Hepatocyte (in vitro differentiated cells): ENCODE results near the gene ARHGAP25.

ENCODE experiments used
- EZH2 ChIP-seq: fragments of 200-600 bp; sonication (generic); IDR thresholded peaks from 2 replicates; pipeline ENCODE4 v1.6.1; 2016; ENCODE audit warnings: antibody characterized with exemption, mild to moderate bottlenecking, borderline replicate concordance
- EZH2phosphoT487 ChIP-seq: fragments of 200-600 bp; sonication (generic); IDR thresholded peaks from one replicate; pipeline ENCODE4 v1.6.1; 2018; ENCODE audit warnings: antibody characterized with exemption, mild to moderate bottlenecking, low read depth, moderate library complexity; ENCODE audit not compliant: unreplicated experiment, severe bottlenecking
- TF ChIP-seq, protein P1 (sequence below): fragments of 200-600 bp; sonication (generic); IDR thresholded peaks from 2 replicates; pipeline ENCODE4 v1.5.1; 2016; ENCODE audit warnings: antibody characterized with exemption, mild to moderate bottlenecking; ENCODE audit not compliant: poor library complexity

DNA sequence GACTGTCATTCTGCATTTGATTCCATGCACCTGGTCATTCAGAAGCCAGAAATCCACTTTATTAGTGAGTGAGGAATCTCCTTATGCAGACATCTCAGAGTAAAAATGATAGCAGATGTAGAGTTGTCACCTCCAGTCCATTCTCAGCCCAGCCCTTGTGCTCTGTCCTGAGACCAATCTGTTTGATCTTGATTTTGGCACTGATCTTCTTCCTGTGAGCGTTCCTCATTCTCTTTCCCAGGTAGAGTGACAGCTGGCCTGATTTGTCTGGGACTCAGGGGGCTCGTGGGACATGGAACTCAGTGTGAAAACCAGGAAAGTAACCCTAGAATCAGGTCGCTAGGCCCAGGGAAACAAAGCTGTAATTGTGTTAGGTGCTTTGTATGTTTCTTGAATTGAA, 8.9 kb downstream of the ARHGAP25 start:
- TF ChIP-seq, protein P1, sequence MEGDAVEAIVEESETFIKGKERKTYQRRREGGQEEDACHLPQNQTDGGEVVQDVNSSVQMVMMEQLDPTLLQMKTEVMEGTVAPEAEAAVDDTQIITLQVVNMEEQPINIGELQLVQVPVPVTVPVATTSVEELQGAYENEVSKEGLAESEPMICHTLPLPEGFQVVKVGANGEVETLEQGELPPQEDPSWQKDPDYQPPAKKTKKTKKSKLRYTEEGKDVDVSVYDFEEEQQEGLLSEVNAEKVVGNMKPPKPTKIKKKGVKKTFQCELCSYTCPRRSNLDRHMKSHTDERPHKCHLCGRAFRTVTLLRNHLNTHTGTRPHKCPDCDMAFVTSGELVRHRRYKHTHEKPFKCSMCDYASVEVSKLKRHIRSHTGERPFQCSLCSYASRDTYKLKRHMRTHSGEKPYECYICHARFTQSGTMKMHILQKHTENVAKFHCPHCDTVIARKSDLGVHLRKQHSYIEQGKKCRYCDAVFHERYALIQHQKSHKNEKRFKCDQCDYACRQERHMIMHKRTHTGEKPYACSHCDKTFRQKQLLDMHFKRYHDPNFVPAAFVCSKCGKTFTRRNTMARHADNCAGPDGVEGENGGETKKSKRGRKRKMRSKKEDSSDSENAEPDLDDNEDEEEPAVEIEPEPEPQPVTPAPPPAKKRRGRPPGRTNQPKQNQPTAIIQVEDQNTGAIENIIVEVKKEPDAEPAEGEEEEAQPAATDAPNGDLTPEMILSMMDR: no peak
- no peak for TF ChIP-seq EZH2phosphoT487
- TF ChIP-seq EZH2: no peak
